Smooth muscle cell (in vitro differentiated cells): ENCODE measurements around the gene SH2D6. TPM values are rescaled to one million over a fixed set of nuclear protein-coding genes. Genes with fewer than 3 reads are reported as not detected.
A peak's percentile ranks its signal among the peaks of the same experiment; 100 is the strongest.

Source experiments
- DNase-seq: peaks from one replicate; lab custom pipeline; 2025; ENCODE audit not compliant: unreplicated experiment; lab: John Stamatoyannopoulos, UW
- H2AFZ ChIP-seq: fragments of 200-600 bp; sonication (generic); 2 replicates; pipeline ENCODE4 v1.6.0; 2016; ENCODE audit warnings: antibody characterized with exemption, low read depth, mild to moderate bottlenecking
- H3F3A ChIP-seq: fragments of 200-600 bp; sonication (generic); 2 replicates; pipeline ENCODE4 v1.6.0; 2017; ENCODE audit warnings: antibody characterized with exemption, low read depth
- H3K27ac ChIP-seq: fragments of 200-600 bp; sonication (generic); 2 replicates; pipeline ENCODE4 v1.5.1; 2016; ENCODE audit warnings: low read depth, mild to moderate bottlenecking
- H3K27me3 ChIP-seq: fragments of 200-600 bp; sonication (generic); 2 replicates; pipeline ENCODE4 v1.6.1; 2016; ENCODE audit warnings: low read depth, mild to moderate bottlenecking
- H3K36me3 ChIP-seq: fragments of 200-600 bp; sonication (generic); 2 replicates; pipeline ENCODE4 v1.5.1; 2016; ENCODE audit warnings: low read depth
- H3K4me1 ChIP-seq: fragments of 200-600 bp; sonication (generic); 2 replicates; pipeline ENCODE4 v1.5.1; 2016; ENCODE audit warnings: low read depth
- H3K4me2 ChIP-seq: fragments of 200-600 bp; sonication (generic); 2 replicates; pipeline ENCODE4 v1.6.0; 2016; ENCODE audit warnings: mild to moderate bottlenecking
- H3K4me3 ChIP-seq: fragments of 200-600 bp; sonication (generic); 2 replicates; pipeline ENCODE4 v1.5.1; 2016; ENCODE audit warnings: mild to moderate bottlenecking
- H3K79me2 ChIP-seq: fragments of 200-600 bp; sonication (generic); 2 replicates; pipeline ENCODE4 v1.6.0; 2016; ENCODE audit warnings: low read depth, mild to moderate bottlenecking
- H3K9ac ChIP-seq: fragments of 200-600 bp; sonication (generic); 2 replicates; pipeline ENCODE4 v1.6.0; 2016; ENCODE audit warnings: low read depth
- H3K9me3 ChIP-seq: fragments of 200-600 bp; sonication (generic); replicated peaks from 2 replicates; pipeline ENCODE4 v1.5.1; 2016; ENCODE audit warnings: low read depth
- H4K20me1 ChIP-seq: fragments of 200-600 bp; sonication (generic); 2 replicates; pipeline ENCODE4 v1.6.0; 2016; ENCODE audit warnings: low read depth
- WGBS: methylation state at CpG from one replicate; pipeline ENCODE4 v1.1.7; 2016; ENCODE audit warnings: low lambda C conversion rate; 5-methylcytosine and 5-hydroxymethylcytosine counted together
- polyA plus RNA-seq: library from polyadenylated mRNA; unstranded; fragments of >200 nt; fragmentation: Nextera tagmentation; extraction: Ambion mirVana; gene quantifications from 2 replicates; pipeline ENCODE4 v1.2.1, GENCODE V29; 2016
- total RNA-seq: library from RNA; depleted of rRNA; stranded (reverse); fragments of >200 nt; gene quantifications from 2 replicates; pipeline ENCODE4 v1.2.3, GENCODE V29; 2014
- TF ChIP-seq, protein P1 (sequence below): fragments of 200-600 bp; sonication (generic); IDR thresholded peaks from 2 replicates; pipeline ENCODE4 v1.5.1; 2017; ENCODE audit warnings: borderline replicate concordance, mild to moderate bottlenecking, antibody characterized with exemption; ENCODE audit not compliant: insufficient read depth, poor library complexity, severe bottlenecking

Gene SH2D6
- total and polyA plus RNA-seq, 2 experiments from 2014 or later: not detected

DNA sequence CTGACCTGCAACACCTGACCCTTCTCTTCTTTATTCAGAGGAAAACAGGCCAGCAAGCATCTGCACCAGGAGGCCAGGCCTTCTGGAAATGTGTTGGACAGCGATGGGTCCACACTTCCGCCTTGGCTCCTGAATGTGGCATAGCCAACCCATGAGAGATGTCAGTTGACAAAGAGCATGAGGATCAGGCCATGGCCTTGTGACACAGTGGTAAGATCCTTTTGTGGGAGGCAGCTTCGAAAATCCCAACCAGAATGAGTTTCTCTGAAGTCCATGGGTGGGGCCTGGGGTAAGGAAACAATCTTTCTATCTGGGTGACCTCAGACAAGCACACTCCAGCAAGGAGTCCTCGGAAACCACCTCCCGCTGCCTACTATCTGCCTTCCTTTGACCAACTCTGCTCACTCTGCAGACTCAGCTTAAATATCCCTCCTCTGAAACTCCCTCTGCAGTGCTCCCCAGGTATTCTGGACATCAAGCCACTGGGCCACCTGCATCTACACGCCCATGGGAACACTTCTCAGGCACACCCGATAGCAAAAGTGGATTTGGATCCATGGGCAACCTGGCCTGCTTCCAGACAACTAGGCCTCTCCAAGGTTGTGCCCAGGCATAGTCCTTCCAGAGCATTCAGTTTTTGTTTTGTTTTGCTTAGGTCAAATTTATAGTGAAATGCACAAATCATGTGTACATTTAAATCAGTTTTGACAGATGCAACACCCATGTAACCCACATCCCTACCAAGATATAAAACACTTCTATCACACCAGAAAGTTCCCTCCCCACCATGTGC is 3.6 kb upstream of the SH2D6 start:
- Histone ChIP-seq H3K36me3 (no peaks in the 10 kb centered on the region), H3K27ac (no peak overlapping the region), H3K9ac (no peak overlapping the region), H3K4me2 (no peak overlapping the region), H3F3A (peaks cover 4% of the 10 kb centered on the region), H2AFZ (no peak overlapping the region), H3K79me2 (peaks cover 5% of the 10 kb centered on the region), H3K9me3 (no peaks in the 10 kb centered on the region), H3K4me3 (no peak overlapping the region), H3K4me1 (peaks cover 10% of the 10 kb centered on the region), H4K20me1 (no peaks in the 10 kb centered on the region), H3K27me3 (no peaks in the 10 kb centered on the region)
- 95% methylated on average over 7 of the region's 7 CpGs for WGBS
- DNase-seq: no peak
- TF ChIP-seq, protein P1, sequence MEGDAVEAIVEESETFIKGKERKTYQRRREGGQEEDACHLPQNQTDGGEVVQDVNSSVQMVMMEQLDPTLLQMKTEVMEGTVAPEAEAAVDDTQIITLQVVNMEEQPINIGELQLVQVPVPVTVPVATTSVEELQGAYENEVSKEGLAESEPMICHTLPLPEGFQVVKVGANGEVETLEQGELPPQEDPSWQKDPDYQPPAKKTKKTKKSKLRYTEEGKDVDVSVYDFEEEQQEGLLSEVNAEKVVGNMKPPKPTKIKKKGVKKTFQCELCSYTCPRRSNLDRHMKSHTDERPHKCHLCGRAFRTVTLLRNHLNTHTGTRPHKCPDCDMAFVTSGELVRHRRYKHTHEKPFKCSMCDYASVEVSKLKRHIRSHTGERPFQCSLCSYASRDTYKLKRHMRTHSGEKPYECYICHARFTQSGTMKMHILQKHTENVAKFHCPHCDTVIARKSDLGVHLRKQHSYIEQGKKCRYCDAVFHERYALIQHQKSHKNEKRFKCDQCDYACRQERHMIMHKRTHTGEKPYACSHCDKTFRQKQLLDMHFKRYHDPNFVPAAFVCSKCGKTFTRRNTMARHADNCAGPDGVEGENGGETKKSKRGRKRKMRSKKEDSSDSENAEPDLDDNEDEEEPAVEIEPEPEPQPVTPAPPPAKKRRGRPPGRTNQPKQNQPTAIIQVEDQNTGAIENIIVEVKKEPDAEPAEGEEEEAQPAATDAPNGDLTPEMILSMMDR: no peak

DNA sequence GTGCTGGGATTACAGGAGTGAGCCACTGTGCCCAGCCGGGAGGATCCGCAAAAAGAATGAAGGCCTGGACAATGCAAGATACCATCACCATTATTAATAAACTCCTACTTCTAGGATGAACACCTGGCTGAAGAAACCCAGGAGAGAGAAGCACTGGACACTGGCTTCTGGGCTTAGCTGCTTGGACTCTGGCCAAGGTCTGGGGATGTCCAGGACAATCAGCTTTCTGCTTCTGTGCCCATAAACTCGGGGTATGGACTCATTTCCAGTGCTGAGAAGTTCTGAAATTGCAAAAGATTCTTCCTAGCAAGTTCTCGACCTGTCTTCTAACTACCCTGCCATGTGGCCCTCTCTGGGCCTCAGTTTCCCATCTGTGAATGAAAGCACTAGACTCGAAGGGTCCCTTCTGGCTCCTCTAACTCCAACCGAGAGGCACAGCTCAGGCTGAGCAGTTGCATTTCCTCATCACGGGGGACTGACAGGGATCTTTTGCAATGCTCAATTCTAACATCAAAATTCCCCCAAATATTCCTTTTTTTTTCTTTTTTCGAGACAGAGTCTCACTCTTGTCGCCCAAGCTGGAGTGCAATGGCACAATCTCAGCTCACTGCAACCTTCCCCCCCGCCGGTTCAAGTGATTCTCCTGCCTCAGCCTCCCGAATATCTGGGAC is 2.4 kb upstream of the SH2D6 start:
- no peaks in the 10 kb centered on the region for H3K36me3 ChIP-seq

DNA sequence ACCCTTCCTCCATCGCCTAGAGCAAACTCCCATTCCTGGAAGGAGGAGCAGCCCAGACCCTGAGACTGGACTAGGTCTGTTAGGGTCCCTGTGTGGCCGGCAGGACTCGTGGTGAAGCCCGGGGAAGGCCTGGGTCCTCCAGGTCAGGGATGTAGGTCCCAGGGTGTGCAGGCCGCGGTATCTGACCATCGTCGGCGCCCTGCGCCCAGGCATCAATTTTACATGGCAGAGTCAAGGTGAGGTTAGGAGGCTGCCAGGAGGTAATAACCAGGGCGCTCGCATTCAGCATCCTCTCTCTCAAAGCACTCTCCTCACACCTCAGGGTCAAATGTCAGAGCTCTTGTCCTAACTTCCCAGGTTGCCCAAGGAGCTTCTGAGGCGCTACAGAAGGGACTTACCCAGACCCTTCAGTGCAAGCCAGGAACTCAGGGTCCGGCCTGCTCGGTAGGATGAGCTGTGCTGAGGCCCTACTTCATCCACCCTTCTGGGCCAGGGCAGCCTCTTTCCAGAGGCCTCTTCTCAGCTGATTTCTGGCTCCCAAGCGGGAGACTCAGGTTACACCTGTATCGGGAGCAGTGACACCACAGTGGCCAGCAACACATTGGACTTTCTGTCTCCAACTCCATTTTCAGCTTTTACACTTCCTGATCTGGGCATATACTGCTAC is 628 bp downstream of the SH2D6 start:
- 76% methylated on average over 17 of the region's 17 CpGs for WGBS
- peak overlapping the region; percentile 66 for H3K4me3 ChIP-seq
- H3K27ac ChIP-seq: peak overlapping the region; percentile 59
- H3K79me2 ChIP-seq: no peaks in the 10 kb centered on the region
- peaks cover 11% of the 10 kb centered on the region for H3K4me1 ChIP-seq
- peak overlapping the region; percentile 80 for H2AFZ ChIP-seq
- no peaks in the 10 kb centered on the region for H3K27me3 ChIP-seq
- TF ChIP-seq, protein P1: no peak
- no peak for DNase-seq
- H3K9ac ChIP-seq: peak overlapping the region; percentile 62
- no peaks in the 10 kb centered on the region for H4K20me1 ChIP-seq
- H3K4me2 ChIP-seq: peak overlapping the region; percentile 89
- no peaks in the 10 kb centered on the region for H3K9me3 ChIP-seq
- H3F3A ChIP-seq: peaks cover 3% of the 10 kb centered on the region
- no peaks in the 10 kb centered on the region for H3K36me3 ChIP-seq

More for the DNA sequence above, 2.4 kb upstream of the SH2D6 start:
- no peak overlapping the region for H3K4me3 ChIP-seq
- no peak overlapping the region for H2AFZ ChIP-seq
- 88% methylated on average over 12 of the region's 12 CpGs for WGBS
- no peak for DNase-seq
- peaks cover 1% of the 10 kb centered on the region for H3K79me2 ChIP-seq
- H3K9me3 ChIP-seq: no peaks in the 10 kb centered on the region
- no peak overlapping the region for H3K9ac ChIP-seq
- peaks cover 8% of the 10 kb centered on the region for H3F3A ChIP-seq
- TF ChIP-seq, protein P1: no peak
- H3K27me3 ChIP-seq: no peaks in the 10 kb centered on the region
- H4K20me1 ChIP-seq: no peaks in the 10 kb centered on the region
- no peak overlapping the region for H3K27ac ChIP-seq
- H3K4me1 ChIP-seq: peaks cover 14% of the 10 kb centered on the region
- no peak overlapping the region for H3K4me2 ChIP-seq
